ENCODE measurements around the gene PIM1. TPM values are rescaled to one million over a fixed set of nuclear protein-coding genes. Genes with fewer than 3 reads are reported as not detected.

PIM1 gene
- total RNA-seq, 1 donor from 2014 or later: 182 TPM

GRCh38 chr6:37210313-37210968 lies 40.5 kb downstream of the PIM1 start:
- Mint-ChIP-seq H3K4me1 (ENCODE audit: low read depth) (peaks cover 47% of the 10 kb centered on the region), H3K27me3 (ENCODE audit: insufficient read depth) (no peaks in the 10 kb centered on the region), H3K4me3 (peak overlapping the region; percentile 25), H3K36me3 (ENCODE audit: low read depth) (peaks cover 8% of the 10 kb centered on the region), H3K9me3 (no peaks in the 10 kb centered on the region), H3K27ac (peak overlapping the region; percentile 93)
- peak; percentile 73 for DNase-seq (ENCODE audit: low spot score)
- intact Hi-C loops (cut with micrococcal nuclease): loop anchor here (1.0 to 5.0 kb wide), 9 partner anchors 38 to 444 kb away; partner anchors contain the start of gene C6orf89

- Mint-ChIP-seq H3K27me3 (ENCODE audit: insufficient read depth) (no peaks in the 10 kb centered on the region), H3K27ac (no peak overlapping the region), H3K4me1 (ENCODE audit: low read depth) (peaks cover 36% of the 10 kb centered on the region), H3K36me3 (ENCODE audit: low read depth) (peaks cover 8% of the 10 kb centered on the region), H3K9me3 (no peaks in the 10 kb centered on the region), H3K4me3 (no peak overlapping the region)
- no peak for DNase-seq (ENCODE audit: low spot score)
- intact Hi-C loops (cut with micrococcal nuclease): loop anchor here (5.0 kb wide), 1 partner anchor 430 kb away; no protein-coding TSS in a partner anchor
Measured at GRCh38 chr6:37212268-37212667, 42.3 kb downstream of the PIM1 start.

GRCh38 chr6:37218061-37218460 lies 48.1 kb downstream of the PIM1 start:
- DNase-seq (ENCODE audit: low spot score): no peak
- peaks cover 8% of the 10 kb centered on the region for H3K36me3 Mint-ChIP-seq (ENCODE audit: low read depth)
- H3K9me3 Mint-ChIP-seq: no peaks in the 10 kb centered on the region
- no peaks in the 10 kb centered on the region for H3K27me3 Mint-ChIP-seq (ENCODE audit: insufficient read depth)
- intact Hi-C loops (cut with micrococcal nuclease): no loop called here
- no peak overlapping the region for H3K27ac Mint-ChIP-seq
- no peak overlapping the region for H3K4me3 Mint-ChIP-seq
- H3K4me1 Mint-ChIP-seq (ENCODE audit: low read depth): peaks cover 49% of the 10 kb centered on the region

- Mint-ChIP-seq H3K4me1 (ENCODE audit: low read depth) (peaks cover 51% of the 10 kb centered on the region), H3K36me3 (ENCODE audit: low read depth) (peaks cover 8% of the 10 kb centered on the region), H3K27ac (no peak overlapping the region), H3K4me3 (no peak overlapping the region), H3K9me3 (no peaks in the 10 kb centered on the region), H3K27me3 (ENCODE audit: insufficient read depth) (no peaks in the 10 kb centered on the region)
- intact Hi-C loops (cut with micrococcal nuclease): no loop called here
- no peak for DNase-seq (ENCODE audit: low spot score)
Measured at GRCh38 chr6:37218511-37218910, 48.6 kb downstream of the PIM1 start.

GRCh38 chr6:37221585-37222124 lies 51.7 kb downstream of the PIM1 start:
- Mint-ChIP-seq H3K4me1 (ENCODE audit: low read depth) (peaks cover 51% of the 10 kb centered on the region), H3K4me3 (peak overlapping the region; percentile 79), H3K36me3 (ENCODE audit: low read depth) (peaks cover 6% of the 10 kb centered on the region), H3K9me3 (no peaks in the 10 kb centered on the region), H3K27me3 (ENCODE audit: insufficient read depth) (no peaks in the 10 kb centered on the region), H3K27ac (peak overlapping the region; percentile 80)
- intact Hi-C loops (cut with micrococcal nuclease): loop anchor here (1.0 to 2.0 kb wide), 4 partner anchors 19 to 94 kb away; no protein-coding TSS in a partner anchor
- DNase-seq (ENCODE audit: low spot score): no peak

GRCh38 chr6:37222125-37222967 lies 52.4 kb downstream of the PIM1 start:
- Mint-ChIP-seq H3K36me3 (ENCODE audit: low read depth) (peaks cover 6% of the 10 kb centered on the region), H3K9me3 (no peaks in the 10 kb centered on the region), H3K4me3 (peak overlapping the region; percentile 79), H3K4me1 (ENCODE audit: low read depth) (peaks cover 51% of the 10 kb centered on the region), H3K27me3 (ENCODE audit: insufficient read depth) (no peaks in the 10 kb centered on the region), H3K27ac (peak overlapping the region; percentile 80)
- DNase-seq (ENCODE audit: low spot score): peak; percentile 77
- intact Hi-C loops (cut with micrococcal nuclease): loop anchor here (1.0 to 2.0 kb wide), 4 partner anchors 18 to 93 kb away; no protein-coding TSS in a partner anchor

GRCh38 chr6:37222992-37223391 lies 53.0 kb downstream of the PIM1 start:
- peak overlapping the region; percentile 79 for H3K4me3 Mint-ChIP-seq
- H3K4me1 Mint-ChIP-seq (ENCODE audit: low read depth): peaks cover 51% of the 10 kb centered on the region
- intact Hi-C loops (cut with micrococcal nuclease): loop anchor here (1.0 to 2.0 kb wide), 4 partner anchors 17 to 92 kb away; no protein-coding TSS in a partner anchor
- H3K27me3 Mint-ChIP-seq (ENCODE audit: insufficient read depth): no peaks in the 10 kb centered on the region
- no peak for DNase-seq (ENCODE audit: low spot score)
- peak overlapping the region; percentile 7 for H3K27ac Mint-ChIP-seq
- H3K36me3 Mint-ChIP-seq (ENCODE audit: low read depth): peaks cover 6% of the 10 kb centered on the region
- no peaks in the 10 kb centered on the region for H3K9me3 Mint-ChIP-seq

Other genes starting within 250 kb of the PIM1 start
- gene PI16, start 215.4 kb upstream of the PIM1 start, total RNA-seq: not detected in 2 replicates
- 120 and 127 TPM in 2 replicates for gene MTCH1, start 184.0 kb upstream of the PIM1 start, total RNA-seq
- gene FGD2, start 164.5 kb upstream of the PIM1 start, total RNA-seq: 0.65 and 1.5 TPM in 2 replicates
- gene TBC1D22B, start 87.6 kb downstream of the PIM1 start, total RNA-seq: 20.8 and 21.2 TPM in 2 replicates
- gene TMEM217, start 88.0 kb downstream of the PIM1 start, total RNA-seq: 7.7 and 9.9 TPM in 2 replicates
- 30.0 and 34.2 TPM in 2 replicates for gene RNF8, start 183.8 kb downstream of the PIM1 start, total RNA-seq